ENCODE results near the gene TMEM39A.

DNA sequence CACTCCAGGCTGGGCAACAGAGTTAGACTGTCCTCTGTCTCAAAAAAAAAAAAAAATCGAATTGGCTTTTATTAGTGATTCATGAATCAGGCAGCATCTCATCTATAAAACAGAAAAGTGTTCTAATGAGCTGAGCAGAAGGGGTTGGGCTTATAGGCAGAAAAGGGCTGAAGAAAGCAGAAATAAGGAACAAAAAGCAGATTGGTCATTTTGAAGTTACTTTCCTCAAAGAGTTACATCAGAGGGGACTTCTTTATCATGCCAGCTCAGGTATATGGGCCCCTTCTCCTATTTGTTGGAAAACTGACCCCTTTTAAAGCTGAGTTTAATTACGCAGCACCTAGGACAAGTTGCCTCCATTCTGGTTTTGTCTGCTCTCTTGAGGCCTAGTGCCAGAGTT is 4.6 kb upstream of the TMEM39A start:
- TF ChIP-seq, protein P1, sequence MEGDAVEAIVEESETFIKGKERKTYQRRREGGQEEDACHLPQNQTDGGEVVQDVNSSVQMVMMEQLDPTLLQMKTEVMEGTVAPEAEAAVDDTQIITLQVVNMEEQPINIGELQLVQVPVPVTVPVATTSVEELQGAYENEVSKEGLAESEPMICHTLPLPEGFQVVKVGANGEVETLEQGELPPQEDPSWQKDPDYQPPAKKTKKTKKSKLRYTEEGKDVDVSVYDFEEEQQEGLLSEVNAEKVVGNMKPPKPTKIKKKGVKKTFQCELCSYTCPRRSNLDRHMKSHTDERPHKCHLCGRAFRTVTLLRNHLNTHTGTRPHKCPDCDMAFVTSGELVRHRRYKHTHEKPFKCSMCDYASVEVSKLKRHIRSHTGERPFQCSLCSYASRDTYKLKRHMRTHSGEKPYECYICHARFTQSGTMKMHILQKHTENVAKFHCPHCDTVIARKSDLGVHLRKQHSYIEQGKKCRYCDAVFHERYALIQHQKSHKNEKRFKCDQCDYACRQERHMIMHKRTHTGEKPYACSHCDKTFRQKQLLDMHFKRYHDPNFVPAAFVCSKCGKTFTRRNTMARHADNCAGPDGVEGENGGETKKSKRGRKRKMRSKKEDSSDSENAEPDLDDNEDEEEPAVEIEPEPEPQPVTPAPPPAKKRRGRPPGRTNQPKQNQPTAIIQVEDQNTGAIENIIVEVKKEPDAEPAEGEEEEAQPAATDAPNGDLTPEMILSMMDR (IDR thresholded peaks at IDR 0.05): no peak
- TF ChIP-seq POLR2A (IDR thresholded peaks at IDR 0.05): no peak
